Spinal cord (tissue), 10 donors: ENCODE measurements around the gene MYRFL. TPM values are rescaled to one million over a fixed set of nuclear protein-coding genes. Genes with fewer than 3 reads are reported as not detected.

ENCODE experiments used
- DNase-seq, 6 donors: peaks; one replicate each; pipeline versions ENCODE4 v3.0.0 to v3.0.0-alpha.2; 2013 to 2015; ENCODE audit warnings: low spot score in 6 of 6, low read depth in 4 of 6
- H3K27ac ChIP-seq: one replicate; pipeline ENCODE4 v1.5.1; 2013; ENCODE audit warnings: low read depth, low read length, control low read depth
- H3K27me3 ChIP-seq: one replicate; pipeline ENCODE4 v1.6.1; 2013; ENCODE audit warnings: low read length; ENCODE audit not compliant: control insufficient read depth, insufficient read depth
- H3K36me3 ChIP-seq: one replicate; pipeline ENCODE4 v1.6.1; 2013; ENCODE audit warnings: low read length; ENCODE audit not compliant: control insufficient read depth, insufficient read depth
- H3K4me1 ChIP-seq: one replicate; pipeline ENCODE4 v1.6.1; 2013; ENCODE audit warnings: low read length; ENCODE audit not compliant: control insufficient read depth, insufficient read depth
- H3K4me3 ChIP-seq: one replicate; pipeline ENCODE4 v1.5.1; 2013; ENCODE audit warnings: low read depth, low read length, control low read depth
- H3K9me3 ChIP-seq: one replicate; pipeline ENCODE4 v1.6.1; 2013; ENCODE audit warnings: low read length; ENCODE audit not compliant: control insufficient read depth, insufficient read depth
- WGBS: methylation state at CpG from one replicate; pipeline ENCODE4 v1.1.5; 2013; ENCODE audit warnings: missing lambda C conversion rate; ENCODE audit not compliant: insufficient coverage; 5-methylcytosine and 5-hydroxymethylcytosine counted together
- polyA plus RNA-seq, 2 donors: library from polyadenylated mRNA; unstranded; fragments of 120-200 nt; gene quantifications; one replicate each; pipeline ENCODE4 v1.2.1, GENCODE V29; 2013; ENCODE audit not compliant: insufficient read length in 2 of 2
- total RNA-seq, 2 donors: library from RNA; depleted of rRNA in 1 of 2; stranded (reverse); fragments of 120-200 nt in 1 of 2; fragments of >200 nt in 1 of 2; gene quantifications; one replicate each; pipeline versions ENCODE4 v1.2.3 to v1.2.4, GENCODE V29; 2013 to 2014
- donor health status: healthy.

MYRFL gene
- total and polyA plus RNA-seq, 4 donors = 0.32 to 1.1 (median 0.51) TPM

DNA sequence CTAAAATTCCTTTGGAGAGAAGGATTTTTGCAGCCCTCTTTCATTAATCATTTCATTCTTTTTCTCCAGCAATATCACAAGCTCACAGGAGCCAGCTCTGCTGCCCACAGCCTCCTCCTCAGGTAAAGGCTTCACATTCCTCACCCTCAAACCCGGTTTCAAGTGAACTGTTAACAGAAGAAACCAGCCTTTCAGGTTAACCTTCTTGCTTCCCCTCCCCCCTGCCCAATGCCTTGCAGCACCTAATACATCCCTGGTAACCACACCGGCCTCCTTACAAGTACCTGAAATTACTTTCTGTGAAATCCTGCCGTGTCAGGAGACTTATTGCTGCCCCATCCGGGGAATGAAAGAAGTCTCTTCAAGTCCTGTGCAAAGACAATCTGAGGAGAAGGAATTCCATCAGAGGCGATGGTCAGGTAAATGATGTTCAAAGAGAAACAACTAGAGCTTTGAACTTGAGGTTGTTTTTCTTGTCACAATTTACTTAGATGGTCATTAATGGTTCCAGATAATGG lies 111.2 kb downstream of the MYRFL start:
- Histone ChIP-seq H3K9me3 (no peaks in the 10 kb centered on the region), H3K36me3 (no peaks in the 10 kb centered on the region), H3K27ac (no peak overlapping the region), H3K4me3 (no peak overlapping the region), H3K27me3 (no peaks in the 10 kb centered on the region), H3K4me1 (peaks cover 9% of the 10 kb centered on the region)
- WGBS = 33% methylated on average over 2 of the region's 5 CpGs
- no peak for DNase-seq

DNA sequence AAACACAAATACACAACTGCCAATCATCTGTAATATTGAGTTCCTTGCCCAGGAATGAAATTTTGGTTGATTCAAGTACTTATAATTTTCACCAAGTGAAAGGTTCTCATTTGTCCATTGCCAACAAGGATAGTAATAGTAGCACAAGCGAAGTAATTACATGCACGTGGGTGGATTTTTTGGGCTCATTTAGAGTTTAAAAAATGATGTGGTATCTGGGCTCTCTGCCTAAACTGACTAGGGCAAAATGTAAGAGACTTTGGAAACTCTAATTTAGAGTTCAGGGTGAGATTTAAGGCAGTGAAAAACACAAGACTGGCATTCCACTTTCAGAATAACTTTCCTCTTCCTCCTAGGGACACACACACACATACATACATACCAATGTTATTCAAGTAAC lies 111.7 kb downstream of the MYRFL start:
- Histone ChIP-seq H3K27me3 (no peaks in the 10 kb centered on the region), H3K4me1 (peaks cover 9% of the 10 kb centered on the region), H3K4me3 (no peak overlapping the region), H3K27ac (no peak overlapping the region), H3K9me3 (no peaks in the 10 kb centered on the region), H3K36me3 (no peaks in the 10 kb centered on the region)
- WGBS = 81% methylated on average over 2 of the region's 2 CpGs
- no peak for DNase-seq

DNA sequence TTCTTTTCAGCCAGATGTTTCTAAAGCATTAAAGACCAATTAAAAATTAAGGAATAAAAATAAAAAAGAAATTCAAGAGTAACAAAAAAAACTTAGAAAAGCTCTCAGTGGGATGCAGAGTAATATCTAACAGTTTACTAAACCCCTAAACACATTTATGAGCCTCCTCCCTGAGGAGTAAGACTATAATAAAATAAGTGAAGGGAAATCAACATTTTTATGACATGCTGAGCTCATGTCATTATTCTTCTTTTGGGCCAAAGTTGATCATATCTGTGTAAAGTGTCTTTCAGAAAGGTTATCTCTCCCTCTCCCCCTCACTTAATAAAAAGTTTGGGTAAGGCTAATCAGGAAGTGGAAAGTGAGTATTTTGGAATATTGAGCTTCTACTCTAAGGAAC lies 122.1 kb downstream of the MYRFL start:
- no peak overlapping the region for H3K4me3 ChIP-seq
- DNase-seq = no peak
- H3K27me3 ChIP-seq = no peaks in the 10 kb centered on the region
- H3K9me3 ChIP-seq = no peaks in the 10 kb centered on the region
- H3K4me1 ChIP-seq = no peaks in the 10 kb centered on the region
- H3K27ac ChIP-seq = no peak overlapping the region
- H3K36me3 ChIP-seq = no peaks in the 10 kb centered on the region

DNA sequence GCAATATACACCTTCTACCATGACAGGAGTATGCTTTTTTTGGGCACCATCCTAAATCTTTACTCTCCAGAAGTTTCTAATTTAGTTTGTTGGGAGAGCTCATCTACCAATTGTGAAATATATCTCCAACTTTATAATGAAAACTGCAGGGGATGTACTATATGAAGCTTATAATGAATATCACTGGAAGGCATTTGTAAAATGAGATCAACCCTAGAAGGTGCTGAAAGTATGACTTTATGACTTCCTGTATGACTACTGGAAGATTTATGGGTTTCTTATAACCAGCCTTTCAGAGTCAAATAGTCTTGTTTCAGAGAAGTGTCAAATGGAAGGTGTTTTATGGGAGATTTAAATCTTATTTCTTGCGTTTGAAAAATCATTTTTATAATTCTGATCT lies 122.9 kb downstream of the MYRFL start:
- Histone ChIP-seq H3K27ac (no peak overlapping the region), H3K9me3 (no peaks in the 10 kb centered on the region), H3K27me3 (no peaks in the 10 kb centered on the region), H3K4me3 (no peak overlapping the region), H3K4me1 (no peaks in the 10 kb centered on the region), H3K36me3 (no peaks in the 10 kb centered on the region)
- no CpG with 5 or more reads among the region's 1 CpG for WGBS
- peak in 1 of 6 donors; percentile 11 for DNase-seq

DNA sequence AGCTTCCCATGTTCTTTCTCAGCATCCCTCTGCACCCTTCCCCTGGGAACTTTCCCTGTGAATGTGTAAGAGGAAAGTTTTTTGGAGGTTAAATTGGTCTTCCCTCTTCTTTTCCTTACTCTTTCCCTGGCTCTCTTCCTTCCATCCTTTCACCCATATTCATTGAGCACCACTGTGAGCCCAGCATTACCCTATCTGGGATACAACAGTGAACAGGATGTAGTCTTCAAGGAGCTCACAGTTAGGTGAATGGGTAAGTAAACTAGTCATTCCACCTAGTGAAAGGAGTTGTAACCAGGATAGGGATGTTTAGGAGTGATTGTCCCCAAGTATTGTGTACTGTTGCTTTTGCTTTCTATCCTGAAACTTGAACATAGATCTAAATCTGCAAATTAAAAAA lies 123.8 kb downstream of the MYRFL start:
- no peak for DNase-seq
- Histone ChIP-seq H3K27ac (no peak overlapping the region), H3K4me1 (no peaks in the 10 kb centered on the region)

DNA sequence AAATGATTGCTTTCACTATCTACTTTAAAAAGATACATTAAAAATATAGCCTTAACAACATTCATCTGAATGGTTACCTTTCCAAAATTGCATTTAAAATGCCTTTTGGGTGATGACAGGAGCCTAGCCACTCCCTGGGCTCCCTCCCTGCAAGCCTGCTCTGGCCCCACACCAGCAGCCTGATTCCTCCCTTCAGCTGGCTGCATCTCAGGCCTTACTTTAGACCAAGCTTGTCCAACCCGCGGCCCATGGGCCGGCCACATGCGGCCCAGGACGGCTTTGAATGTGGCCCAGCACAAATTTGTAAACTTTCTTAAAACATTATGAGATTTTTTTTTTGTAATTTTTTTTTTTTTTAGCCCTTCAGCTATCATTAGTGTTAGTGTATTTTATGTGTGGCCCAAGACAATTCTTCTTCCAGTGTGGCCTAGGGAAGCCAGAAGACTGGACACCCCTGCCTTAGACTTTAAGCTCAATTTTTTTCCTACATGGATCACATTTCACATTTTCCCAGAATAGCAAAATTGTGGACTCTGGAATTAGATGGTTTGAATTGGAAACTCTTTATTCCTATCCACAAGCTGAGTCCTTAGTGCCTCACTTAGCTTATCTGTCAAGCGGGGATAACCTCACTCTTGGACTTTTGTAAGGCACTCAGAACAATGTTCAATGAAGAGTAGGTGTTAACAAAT lies 124.4 kb downstream of the MYRFL start:
- no peaks in the 10 kb centered on the region for H3K36me3 ChIP-seq
- no peaks in the 10 kb centered on the region for H3K9me3 ChIP-seq
- no peak overlapping the region for H3K27ac ChIP-seq
- H3K4me3 ChIP-seq = no peak overlapping the region
- no peaks in the 10 kb centered on the region for H3K27me3 ChIP-seq
- DNase-seq = no peak
- no peaks in the 10 kb centered on the region for H3K4me1 ChIP-seq
- WGBS = no CpG with 5 or more reads among the region's 6 CpGs

More for the DNA sequence above, 123.8 kb downstream of the MYRFL start:
- H3K27me3 ChIP-seq = no peaks in the 10 kb centered on the region
- no peaks in the 10 kb centered on the region for H3K9me3 ChIP-seq
- no peak overlapping the region for H3K4me3 ChIP-seq
- H3K36me3 ChIP-seq = no peaks in the 10 kb centered on the region

DNA sequence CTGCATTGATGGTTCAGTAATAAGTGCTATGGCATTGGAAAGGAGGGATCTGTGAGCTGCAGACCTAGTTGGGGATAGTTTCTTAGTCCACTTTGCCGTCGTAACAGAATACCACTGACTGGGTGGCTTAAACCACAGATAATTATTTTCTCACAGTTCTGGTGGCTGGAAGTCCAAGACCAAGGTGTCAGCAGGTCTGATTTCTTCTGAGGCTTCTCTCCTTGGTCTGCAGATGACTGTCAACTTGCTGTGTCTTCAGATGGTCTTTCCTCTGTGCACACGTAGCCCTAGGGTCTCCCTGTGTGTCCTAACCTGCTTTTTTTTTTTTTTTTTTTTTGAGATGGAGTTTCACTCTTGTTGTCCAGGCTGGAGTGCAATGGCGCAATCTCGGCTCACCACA lies 126.1 kb downstream of the MYRFL start:
- Histone ChIP-seq H3K4me1 (no peaks in the 10 kb centered on the region), H3K27ac (no peak overlapping the region), H3K9me3 (no peaks in the 10 kb centered on the region), H3K4me3 (no peak overlapping the region), H3K27me3 (no peaks in the 10 kb centered on the region), H3K36me3 (no peaks in the 10 kb centered on the region)
- no peak for DNase-seq
- no CpG with 5 or more reads among the region's 5 CpGs for WGBS

DNA sequence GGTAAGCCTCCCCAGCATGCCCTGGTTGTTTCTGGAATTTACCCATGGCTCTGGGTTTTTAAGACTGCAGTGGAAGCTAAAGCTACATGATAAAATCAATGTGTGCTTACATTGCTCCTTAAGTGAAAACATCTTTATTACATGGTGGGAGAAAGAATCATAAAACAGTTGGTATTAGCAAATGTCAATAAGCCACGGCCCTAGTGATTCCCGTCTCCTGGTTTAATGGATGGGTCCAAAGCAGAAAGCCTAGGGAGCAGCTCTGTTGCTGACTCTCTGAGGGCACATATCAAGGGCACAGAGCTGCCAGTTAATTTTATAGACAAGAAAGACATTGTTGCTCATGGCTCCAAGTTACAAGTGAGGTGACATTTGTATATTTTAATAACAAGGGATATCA lies 127.9 kb downstream of the MYRFL start:
- no peaks in the 10 kb centered on the region for H3K4me1 ChIP-seq
- no peaks in the 10 kb centered on the region for H3K9me3 ChIP-seq
- H3K36me3 ChIP-seq = no peaks in the 10 kb centered on the region
- no peaks in the 10 kb centered on the region for H3K27me3 ChIP-seq
- H3K4me3 ChIP-seq = no peak overlapping the region
- H3K27ac ChIP-seq = no peak overlapping the region
- 61% methylated on average over 2 of the region's 2 CpGs for WGBS
- DNase-seq = no peak

DNA sequence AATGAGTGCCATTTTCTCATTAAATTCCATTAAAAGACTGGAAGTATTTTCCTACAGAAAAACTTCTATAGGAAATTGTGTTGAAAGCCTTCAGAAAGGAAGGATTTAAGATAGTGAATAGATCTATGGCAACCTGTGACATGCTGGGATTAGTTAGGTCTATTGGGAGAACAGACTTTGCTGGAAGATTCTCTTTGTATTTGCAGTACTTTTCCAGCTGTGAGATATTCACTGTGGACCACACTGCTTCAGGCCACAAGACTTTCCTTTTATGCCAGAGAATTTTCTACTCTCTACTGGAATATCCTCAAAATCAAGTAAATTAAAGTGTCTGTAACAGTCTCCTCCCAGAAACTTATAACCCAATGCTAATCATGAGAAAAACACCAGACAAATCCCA lies 136.2 kb downstream of the MYRFL start:
- H3K4me1 ChIP-seq = no peaks in the 10 kb centered on the region
- H3K27me3 ChIP-seq = no peaks in the 10 kb centered on the region
- no peak overlapping the region for H3K4me3 ChIP-seq
- no peaks in the 10 kb centered on the region for H3K9me3 ChIP-seq
- H3K27ac ChIP-seq = no peak overlapping the region
- no peak for DNase-seq
- no peaks in the 10 kb centered on the region for H3K36me3 ChIP-seq

DNA sequence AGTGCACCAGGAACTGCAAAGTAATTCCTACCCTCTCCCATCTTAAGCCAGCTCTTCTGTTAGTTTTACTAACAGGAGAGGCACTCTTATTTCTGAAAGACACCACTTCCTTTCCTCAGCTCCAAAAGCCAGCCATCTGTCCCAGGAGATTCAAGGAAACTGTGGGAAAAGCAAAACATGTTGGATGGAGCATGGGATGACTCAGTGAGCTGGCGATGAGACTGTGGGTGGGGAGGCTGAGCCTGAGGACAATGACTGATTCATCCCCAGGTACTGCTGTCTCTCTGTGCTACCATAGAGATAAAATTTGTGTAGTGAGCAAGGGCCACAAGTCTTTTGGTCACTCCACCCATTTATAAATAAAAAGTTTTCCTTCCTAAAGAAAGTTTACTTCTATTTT lies 141.4 kb downstream of the MYRFL start:
- Histone ChIP-seq H3K36me3 (no peaks in the 10 kb centered on the region), H3K4me3 (no peak overlapping the region), H3K4me1 (no peaks in the 10 kb centered on the region), H3K27me3 (no peaks in the 10 kb centered on the region), H3K27ac (no peak overlapping the region), H3K9me3 (no peaks in the 10 kb centered on the region)
- WGBS = no CpG with 5 or more reads among the region's 1 CpG
- DNase-seq = peak in 1 of 6 donors; percentile 32
